SHP77 treated with DMSO at 0.1 percent for 48 hours (cell line): ENCODE measurements around the gene IFT80.
"Not testable (repeated sequence)": the region's sequence is repeated elsewhere in the genome, so short reads cannot be mapped to it uniquely, and the experiment has no call there.

Experiments
- DNase-seq: peaks from one replicate; lab custom pipeline; 2025; lab: John Stamatoyannopoulos, UW

Gene IFT80

GRCh38 chr3:160265088-160265487 lies 133.9 kb downstream of the IFT80 start:
- DNase-seq: no peak

GRCh38 chr3:160260587-160261270 lies 138.3 kb downstream of the IFT80 start:
- no peak for DNase-seq

GRCh38 chr3:160259589-160259988 lies 139.4 kb downstream of the IFT80 start:
- DNase-seq: no peak

- no peak for DNase-seq
Measured at GRCh38 chr3:160257606-160258005, 141.4 kb downstream of the IFT80 start.

GRCh38 chr3:160253298-160253697 lies 145.7 kb downstream of the IFT80 start:
- no peak for DNase-seq

- no peak for DNase-seq
Measured at GRCh38 chr3:160247766-160248165, 151.3 kb downstream of the IFT80 start.

GRCh38 chr3:160245261-160245800 lies 153.7 kb downstream of the IFT80 start:
- no peak for DNase-seq

- not testable (repeated sequence) for DNase-seq
Measured at GRCh38 chr3:160240719-160241118, 158.3 kb downstream of the IFT80 start.

GRCh38 chr3:160232014-160232413 lies 167.0 kb downstream of the IFT80 start:
- DNase-seq: no peak

GRCh38 chr3:160227419-160227818 lies 171.6 kb downstream of the IFT80 start:
- no peak for DNase-seq

- no peak for DNase-seq
Measured at GRCh38 chr3:160226026-160226907, 172.8 kb downstream of the IFT80 start.

- DNase-seq: no peak
Measured at GRCh38 chr3:160225176-160226025, 173.6 kb downstream of the IFT80 start, which contains the start of gene C3orf80. Gene C3orf80, plus strand, starts transcription at chr3:160225422. Its CDS starts 214 bp downstream, at chr3:160225636.

- DNase-seq: no peak
Measured at GRCh38 chr3:160224811-160225175, 174.2 kb downstream of the IFT80 start.

GRCh38 chr3:160224256-160224655 lies 174.8 kb downstream of the IFT80 start:
- DNase-seq: no peak

- DNase-seq: no peak
Measured at GRCh38 chr3:160221019-160221418, 178.0 kb downstream of the IFT80 start.

GRCh38 chr3:160220038-160220437 lies 179.0 kb downstream of the IFT80 start:
- no peak for DNase-seq

GRCh38 chr3:160218136-160218535 lies 180.9 kb downstream of the IFT80 start:
- no peak for DNase-seq

GRCh38 chr3:160217675-160218074 lies 181.3 kb downstream of the IFT80 start:
- DNase-seq: no peak

GRCh38 chr3:160213191-160213590 lies 185.8 kb downstream of the IFT80 start:
- DNase-seq: no peak

GRCh38 chr3:160210799-160211221 lies 188.2 kb downstream of the IFT80 start:
- no peak for DNase-seq

- DNase-seq: no peak
Measured at GRCh38 chr3:160210341-160210740, 188.7 kb downstream of the IFT80 start.
